ENCODE data around the gene WDR62.

Gene WDR62

GRCh38 chr19:36149673-36150406 lies 95.1 kb downstream of the WDR62 start:
- DNase-seq, result no peak
- Histone ChIP-seq H2AK5ac (ENCODE audit: low read length) (no peak overlapping the region), H3K4me2 (ENCODE audit: low read length) (no peak overlapping the region), H2BK120ac (ENCODE audit: low read depth, low read length) (no peak overlapping the region), H3K79me1 (ENCODE audit: low read length) (peaks cover 4% of the 10 kb centered on the region), H2BK15ac (replicated peaks; ENCODE audit: low read depth) (no peak overlapping the region), H3K27me3 (ENCODE audit: insufficient read depth, low read length, poor library complexity) (no peaks in the 10 kb centered on the region), H3K36me3 (ENCODE audit: control insufficient read depth, insufficient read depth, low read length) (peaks cover 14% of the 10 kb centered on the region), H4K5ac (ENCODE audit: low read length) (no peak overlapping the region), H3K9ac (ENCODE audit: low read length) (no peak overlapping the region), H3K18ac (ENCODE audit: low read length) (no peak overlapping the region), H3K23ac (ENCODE audit: low read length) (no peak overlapping the region), H3K4ac (ENCODE audit: low read depth, low read length) (no peak overlapping the region), H3K56ac (ENCODE audit: low read length) (no peak overlapping the region), H3K79me2 (ENCODE audit: control insufficient read depth, insufficient read depth, low read length) (no peaks in the 10 kb centered on the region), H2BK5ac (ENCODE audit: low read length) (no peak overlapping the region), H3K4me1 (ENCODE audit: control insufficient read depth, low read depth, low read length) (no peaks in the 10 kb centered on the region), H4K8ac (ENCODE audit: low read depth, low read length) (no peak overlapping the region), H3K4me3 (ENCODE audit: low read length) (no peak overlapping the region), H3K27ac (ENCODE audit: low read depth, low read length) (no peak overlapping the region)
- no CpG with 5 or more reads among the region's 13 CpGs for WGBS (ENCODE audit: extremely low coverage, insufficient coverage, low lambda C conversion rate)

- no peak for DNase-seq
- Histone ChIP-seq H3K18ac (ENCODE audit: low read length) (no peak overlapping the region), H3K79me2 (ENCODE audit: control insufficient read depth, insufficient read depth, low read length) (no peaks in the 10 kb centered on the region), H2BK15ac (replicated peaks; ENCODE audit: low read depth) (no peak overlapping the region), H3K79me1 (ENCODE audit: low read length) (peaks cover 4% of the 10 kb centered on the region), H3K23ac (ENCODE audit: low read length) (no peak overlapping the region), H3K9ac (ENCODE audit: low read length) (no peak overlapping the region), H2BK120ac (ENCODE audit: low read depth, low read length) (no peak overlapping the region), H3K4me1 (ENCODE audit: control insufficient read depth, low read depth, low read length) (no peaks in the 10 kb centered on the region), H3K36me3 (ENCODE audit: control insufficient read depth, insufficient read depth, low read length) (peaks cover 13% of the 10 kb centered on the region), H4K5ac (ENCODE audit: low read length) (no peak overlapping the region), H3K4me3 (ENCODE audit: low read length) (no peak overlapping the region), H3K4me2 (ENCODE audit: low read length) (no peak overlapping the region), H4K8ac (ENCODE audit: low read depth, low read length) (no peak overlapping the region), H2AK5ac (ENCODE audit: low read length) (no peak overlapping the region), H2BK5ac (ENCODE audit: low read length) (no peak overlapping the region), H3K56ac (ENCODE audit: low read length) (no peak overlapping the region), H3K4ac (ENCODE audit: low read depth, low read length) (no peak overlapping the region), H3K27me3 (ENCODE audit: insufficient read depth, low read length, poor library complexity) (no peaks in the 10 kb centered on the region), H3K27ac (ENCODE audit: low read depth, low read length) (no peak overlapping the region)
- WGBS (ENCODE audit: extremely low coverage, insufficient coverage, low lambda C conversion rate), result no CpG with 5 or more reads among the region's 5 CpGs
Observed at GRCh38 chr19:36150586-36150985, 95.9 kb downstream of the WDR62 start.

- H3K4me3 ChIP-seq (ENCODE audit: low read length), result no peak overlapping the region
- no peak overlapping the region for H2BK120ac ChIP-seq (ENCODE audit: low read depth, low read length)
- no peak overlapping the region for H3K23ac ChIP-seq (ENCODE audit: low read length)
- no peak overlapping the region for H3K18ac ChIP-seq (ENCODE audit: low read length)
- H4K5ac ChIP-seq (ENCODE audit: low read length), result no peak overlapping the region
- no peak overlapping the region for H3K4me2 ChIP-seq (ENCODE audit: low read length)
- H4K8ac ChIP-seq (ENCODE audit: low read depth, low read length), result no peak overlapping the region
- no peaks in the 10 kb centered on the region for H3K79me1 ChIP-seq (ENCODE audit: low read length)
- H3K27me3 ChIP-seq (ENCODE audit: insufficient read depth, low read length, poor library complexity), result no peaks in the 10 kb centered on the region
- H3K4me1 ChIP-seq (ENCODE audit: control insufficient read depth, low read depth, low read length), result no peaks in the 10 kb centered on the region
- H2BK5ac ChIP-seq (ENCODE audit: low read length), result no peak overlapping the region
- WGBS (ENCODE audit: extremely low coverage, insufficient coverage, low lambda C conversion rate), result no CpG with 5 or more reads among the region's 47 CpGs
- H3K79me2 ChIP-seq (ENCODE audit: control insufficient read depth, insufficient read depth, low read length), result no peaks in the 10 kb centered on the region
- no peak overlapping the region for H3K56ac ChIP-seq (ENCODE audit: low read length)
- H2BK15ac ChIP-seq (replicated peaks; ENCODE audit: low read depth), result no peak overlapping the region
- no peak overlapping the region for H3K9ac ChIP-seq (ENCODE audit: low read length)
- no peak overlapping the region for H3K4ac ChIP-seq (ENCODE audit: low read depth, low read length)
- peaks cover 6% of the 10 kb centered on the region for H3K36me3 ChIP-seq (ENCODE audit: control insufficient read depth, insufficient read depth, low read length)
- no peak overlapping the region for H2AK5ac ChIP-seq (ENCODE audit: low read length)
- H3K27ac ChIP-seq (ENCODE audit: low read depth, low read length), result no peak overlapping the region
- peak; percentile 34 for DNase-seq
Observed at GRCh38 chr19:36151144-36152018, 96.7 kb downstream of the WDR62 start.

- H3K4me2 ChIP-seq (ENCODE audit: low read length), result no peak overlapping the region
- H3K9ac ChIP-seq (ENCODE audit: low read length), result no peak overlapping the region
- H4K8ac ChIP-seq (ENCODE audit: low read depth, low read length), result no peak overlapping the region
- no peak overlapping the region for H4K5ac ChIP-seq (ENCODE audit: low read length)
- no peak overlapping the region for H2AK5ac ChIP-seq (ENCODE audit: low read length)
- H3K27ac ChIP-seq (ENCODE audit: low read depth, low read length), result no peak overlapping the region
- no peak overlapping the region for H3K18ac ChIP-seq (ENCODE audit: low read length)
- no peaks in the 10 kb centered on the region for H3K79me1 ChIP-seq (ENCODE audit: low read length)
- H2BK120ac ChIP-seq (ENCODE audit: low read depth, low read length), result no peak overlapping the region
- no CpG with 5 or more reads among the region's 16 CpGs for WGBS (ENCODE audit: extremely low coverage, insufficient coverage, low lambda C conversion rate)
- H3K27me3 ChIP-seq (ENCODE audit: insufficient read depth, low read length, poor library complexity), result no peaks in the 10 kb centered on the region
- no peaks in the 10 kb centered on the region for H3K4me1 ChIP-seq (ENCODE audit: control insufficient read depth, low read depth, low read length)
- no peak overlapping the region for H3K56ac ChIP-seq (ENCODE audit: low read length)
- H3K36me3 ChIP-seq (ENCODE audit: control insufficient read depth, insufficient read depth, low read length), result peaks cover 4% of the 10 kb centered on the region
- no peaks in the 10 kb centered on the region for H3K79me2 ChIP-seq (ENCODE audit: control insufficient read depth, insufficient read depth, low read length)
- H2BK15ac ChIP-seq (replicated peaks; ENCODE audit: low read depth), result no peak overlapping the region
- H3K23ac ChIP-seq (ENCODE audit: low read length), result no peak overlapping the region
- H3K4ac ChIP-seq (ENCODE audit: low read depth, low read length), result no peak overlapping the region
- H3K4me3 ChIP-seq (ENCODE audit: low read length), result no peak overlapping the region
- no peak for DNase-seq
- no peak overlapping the region for H2BK5ac ChIP-seq (ENCODE audit: low read length)
Observed at GRCh38 chr19:36152019-36152351, 97.3 kb downstream of the WDR62 start.

GRCh38 chr19:36152352-36153091 lies 97.8 kb downstream of the WDR62 start, which contains the start of gene COX7A1:
Gene COX7A1, minus strand, starts transcription at chr19:36152447. Its CDS starts 40 bp downstream, at chr19:36152407.
- H3K18ac ChIP-seq (ENCODE audit: low read length), result no peak within 1 kb of the TSS
- H2BK120ac ChIP-seq (ENCODE audit: low read depth, low read length), result no peak within 1 kb of the TSS
- H3K27me3 ChIP-seq (ENCODE audit: insufficient read depth, low read length, poor library complexity), result no peaks in the 10 kb centered on the region
- H3K4me3 ChIP-seq (ENCODE audit: low read length), result no peak within 1 kb of the TSS
- H2BK5ac ChIP-seq (ENCODE audit: low read length), result no peak within 1 kb of the TSS
- H3K4me1 ChIP-seq (ENCODE audit: control insufficient read depth, low read depth, low read length), result no peaks in the 10 kb centered on the region
- H3K4me2 ChIP-seq (ENCODE audit: low read length), result no peak within 1 kb of the TSS
- no peak for DNase-seq
- no peak within 1 kb of the TSS for H3K23ac ChIP-seq (ENCODE audit: low read length)
- H3K79me2 ChIP-seq (ENCODE audit: control insufficient read depth, insufficient read depth, low read length), result no peaks in the 10 kb centered on the region
- no peak within 1 kb of the TSS for H4K5ac ChIP-seq (ENCODE audit: low read length)
- no peak within 1 kb of the TSS for H3K9ac ChIP-seq (ENCODE audit: low read length)
- peaks cover 4% of the 10 kb centered on the region for H3K36me3 ChIP-seq (ENCODE audit: control insufficient read depth, insufficient read depth, low read length)
- H2BK15ac ChIP-seq (replicated peaks; ENCODE audit: low read depth), result no peak within 1 kb of the TSS
- no peaks in the 10 kb centered on the region for H3K79me1 ChIP-seq (ENCODE audit: low read length)
- H4K8ac ChIP-seq (ENCODE audit: low read depth, low read length), result no peak within 1 kb of the TSS
- no peak within 1 kb of the TSS for H3K56ac ChIP-seq (ENCODE audit: low read length)
- no peak within 1 kb of the TSS for H2AK5ac ChIP-seq (ENCODE audit: low read length)
- no peak within 1 kb of the TSS for H3K27ac ChIP-seq (ENCODE audit: low read depth, low read length)
- H3K4ac ChIP-seq (ENCODE audit: low read depth, low read length), result no peak within 1 kb of the TSS
- WGBS (ENCODE audit: extremely low coverage, insufficient coverage, low lambda C conversion rate), result no CpG with 5 or more reads among the region's 40 CpGs

Data from mesendoderm (in vitro differentiated cells).